NCI-H2227 (cell line): ENCODE measurements around the gene IGFBP6.

Experiments used
- DNase-seq: peaks from one replicate; lab custom pipeline; 2025; ENCODE audit not compliant: unreplicated experiment; lab: John Stamatoyannopoulos, UW

Gene IGFBP6

GRCh38 chr12:53058674-53059433 is 38.6 kb upstream of the IGFBP6 start:
- DNase-seq = no peak

- DNase-seq = no peak
Observed at GRCh38 chr12:53059434-53060063, 37.9 kb upstream of the IGFBP6 start.

DNA sequence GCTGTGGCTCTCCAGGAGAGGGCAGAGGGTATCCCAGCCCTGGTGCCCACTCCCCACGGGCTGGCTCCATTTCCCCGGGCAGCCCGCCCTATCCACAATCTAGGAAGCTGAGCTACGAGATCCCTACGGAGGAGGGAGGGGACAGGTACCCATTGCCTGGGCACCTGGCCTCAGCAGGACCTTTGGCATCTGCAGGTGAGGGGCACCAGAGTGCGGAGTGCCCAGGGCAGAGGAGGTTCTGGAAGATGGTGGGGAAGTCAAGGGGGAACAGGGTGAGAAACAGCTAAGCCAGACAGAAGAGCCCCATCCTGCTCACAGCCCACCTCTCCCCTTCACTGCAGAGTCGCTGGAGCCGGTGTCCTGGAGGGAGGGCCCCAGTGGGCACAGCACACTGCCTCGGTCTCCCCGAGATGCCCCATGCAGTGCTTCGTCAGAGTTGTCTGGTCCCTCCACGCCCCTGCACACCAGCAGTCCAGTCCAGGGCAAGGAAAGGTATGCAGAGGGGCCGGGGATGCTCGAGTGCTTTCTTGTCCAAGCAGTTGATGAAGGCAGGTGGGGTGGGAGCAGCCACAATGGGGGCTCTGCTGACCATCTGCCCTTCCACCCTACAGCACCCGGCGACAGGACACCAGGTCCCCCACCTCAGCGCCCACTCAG is 37.3 kb upstream of the IGFBP6 start:
- no peak for DNase-seq

GRCh38 chr12:53060721-53061276 is 36.7 kb upstream of the IGFBP6 start:
- no peak for DNase-seq

DNA sequence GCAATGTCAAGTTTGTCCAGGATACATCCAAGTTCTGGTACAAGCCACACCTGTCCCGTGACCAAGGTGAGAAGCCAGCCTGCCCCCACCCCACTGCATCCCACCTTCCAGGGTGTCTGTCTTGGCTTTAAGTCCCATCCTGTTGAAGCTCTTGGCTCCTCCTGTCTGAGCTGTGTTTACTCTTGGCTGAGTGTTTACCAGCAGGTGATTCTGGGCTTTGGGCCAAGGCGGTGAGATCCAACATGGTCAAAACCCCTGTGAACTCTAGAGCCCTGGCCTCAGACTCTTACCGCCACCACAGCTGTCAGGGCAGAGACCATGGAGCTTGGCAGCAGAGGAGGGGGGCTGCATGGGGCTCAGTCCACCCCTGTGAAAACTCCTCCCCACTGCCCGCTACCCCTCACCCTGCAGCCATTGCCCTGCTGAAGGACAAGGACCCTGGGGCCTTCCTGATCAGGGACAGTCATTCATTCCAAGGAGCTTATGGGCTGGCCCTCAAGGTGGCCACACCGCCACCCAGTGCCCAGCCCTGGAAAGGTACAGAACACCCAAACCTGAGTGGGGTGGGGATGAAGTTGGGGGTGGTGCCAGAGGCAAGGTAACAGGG is 36.0 kb upstream of the IGFBP6 start:
- no peak for DNase-seq

- DNase-seq = no peak
Observed at GRCh38 chr12:53062011-53062961, 35.2 kb upstream of the IGFBP6 start.

DNA sequence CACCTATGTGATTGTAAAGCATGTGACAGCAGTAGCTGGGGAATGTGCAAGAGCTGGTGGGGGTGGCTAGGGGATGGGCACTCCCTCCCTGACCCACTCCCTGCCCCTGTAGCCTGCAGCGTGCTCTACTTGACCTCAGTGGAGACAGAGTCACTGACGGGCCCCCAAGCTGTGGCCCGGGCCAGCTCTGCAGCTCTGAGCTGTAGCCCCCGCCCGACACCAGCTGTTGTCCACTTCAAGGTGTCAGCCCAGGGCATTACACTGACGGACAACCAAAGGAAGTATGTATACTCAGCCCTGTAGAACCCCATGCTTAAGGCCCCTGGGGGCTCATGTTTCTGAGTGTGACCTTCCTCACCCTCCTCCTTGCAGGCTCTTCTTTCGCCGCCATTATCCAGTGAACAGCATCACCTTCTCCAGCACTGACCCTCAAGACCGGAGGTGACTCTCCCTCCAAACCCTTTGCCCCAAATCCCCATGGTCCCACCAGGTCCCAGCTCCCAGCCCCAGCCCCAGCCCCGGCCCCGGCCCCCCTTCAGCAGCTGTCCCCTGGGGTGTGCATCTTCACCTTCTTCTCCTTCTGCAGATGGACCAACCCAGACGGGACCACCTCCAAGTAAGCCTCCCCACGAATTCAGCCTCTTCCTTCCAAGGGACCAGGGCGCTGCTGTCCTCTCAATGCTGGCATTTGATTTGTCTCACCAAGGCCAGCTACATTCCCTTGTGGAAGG is 34.3 kb upstream of the IGFBP6 start:
- DNase-seq = no peak

DNA sequence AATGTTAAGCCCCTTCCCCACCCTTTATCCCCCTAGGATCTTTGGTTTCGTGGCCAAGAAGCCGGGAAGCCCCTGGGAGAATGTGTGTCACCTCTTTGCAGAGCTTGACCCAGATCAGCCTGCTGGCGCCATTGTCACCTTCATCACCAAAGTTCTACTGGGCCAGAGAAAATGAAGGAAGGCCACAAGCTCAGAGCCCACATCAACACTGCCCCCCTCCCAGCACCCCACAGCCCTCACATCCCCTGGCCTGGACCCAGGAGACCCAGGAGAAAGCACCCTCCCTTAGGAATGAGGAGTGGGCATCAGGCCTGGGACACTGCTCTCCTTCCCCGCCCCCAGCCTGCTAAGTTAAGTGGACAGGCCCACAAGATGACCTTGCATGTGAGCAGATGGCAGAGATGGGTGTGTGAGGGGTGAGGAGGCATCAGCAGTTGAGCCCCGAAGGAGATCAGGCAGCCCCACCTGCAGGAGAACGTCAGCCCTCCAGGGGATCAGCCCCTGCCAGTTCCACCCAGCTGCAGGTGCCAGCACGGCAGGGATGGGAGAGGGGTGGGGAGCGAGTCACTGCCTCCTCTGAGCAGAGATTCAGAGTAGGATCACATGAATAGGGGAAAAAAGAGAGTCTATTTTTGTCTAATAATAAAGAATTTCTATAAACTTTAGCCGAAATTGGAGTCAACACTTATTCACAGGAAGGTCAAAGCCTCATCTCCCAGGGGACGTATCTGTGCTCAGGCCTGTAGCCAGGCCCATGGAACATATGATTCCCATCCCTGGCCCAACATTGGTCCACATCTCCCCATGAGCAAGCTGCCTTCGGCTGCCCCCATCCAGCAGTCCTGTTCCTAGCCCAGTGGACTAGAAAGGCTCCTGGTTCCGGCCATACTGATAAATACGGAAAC is 33.5 kb upstream of the IGFBP6 start:
- no peak for DNase-seq

GRCh38 chr12:53064613-53065436 is 32.6 kb upstream of the IGFBP6 start:
- DNase-seq = no peak

DNA sequence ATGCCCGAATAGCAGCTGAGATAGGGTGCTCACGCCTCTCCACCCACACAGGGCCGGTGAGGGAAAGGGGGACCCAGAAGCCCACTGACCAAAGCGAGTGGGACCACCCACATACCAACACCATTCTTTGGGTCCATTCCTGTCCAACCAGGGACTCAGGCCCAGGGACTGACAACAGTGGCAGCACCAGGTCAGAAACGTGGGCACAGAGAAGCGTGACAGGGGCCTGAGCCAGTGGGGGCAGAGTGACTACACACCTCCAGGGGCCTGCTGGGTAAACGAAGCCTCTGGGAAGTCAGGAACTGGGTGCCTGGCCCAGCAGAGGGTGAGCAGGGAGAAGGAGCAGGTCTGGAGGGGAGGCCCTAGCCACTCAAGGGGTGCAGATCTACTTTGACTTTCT is 32.0 kb upstream of the IGFBP6 start:
- no peak for DNase-seq

DNA sequence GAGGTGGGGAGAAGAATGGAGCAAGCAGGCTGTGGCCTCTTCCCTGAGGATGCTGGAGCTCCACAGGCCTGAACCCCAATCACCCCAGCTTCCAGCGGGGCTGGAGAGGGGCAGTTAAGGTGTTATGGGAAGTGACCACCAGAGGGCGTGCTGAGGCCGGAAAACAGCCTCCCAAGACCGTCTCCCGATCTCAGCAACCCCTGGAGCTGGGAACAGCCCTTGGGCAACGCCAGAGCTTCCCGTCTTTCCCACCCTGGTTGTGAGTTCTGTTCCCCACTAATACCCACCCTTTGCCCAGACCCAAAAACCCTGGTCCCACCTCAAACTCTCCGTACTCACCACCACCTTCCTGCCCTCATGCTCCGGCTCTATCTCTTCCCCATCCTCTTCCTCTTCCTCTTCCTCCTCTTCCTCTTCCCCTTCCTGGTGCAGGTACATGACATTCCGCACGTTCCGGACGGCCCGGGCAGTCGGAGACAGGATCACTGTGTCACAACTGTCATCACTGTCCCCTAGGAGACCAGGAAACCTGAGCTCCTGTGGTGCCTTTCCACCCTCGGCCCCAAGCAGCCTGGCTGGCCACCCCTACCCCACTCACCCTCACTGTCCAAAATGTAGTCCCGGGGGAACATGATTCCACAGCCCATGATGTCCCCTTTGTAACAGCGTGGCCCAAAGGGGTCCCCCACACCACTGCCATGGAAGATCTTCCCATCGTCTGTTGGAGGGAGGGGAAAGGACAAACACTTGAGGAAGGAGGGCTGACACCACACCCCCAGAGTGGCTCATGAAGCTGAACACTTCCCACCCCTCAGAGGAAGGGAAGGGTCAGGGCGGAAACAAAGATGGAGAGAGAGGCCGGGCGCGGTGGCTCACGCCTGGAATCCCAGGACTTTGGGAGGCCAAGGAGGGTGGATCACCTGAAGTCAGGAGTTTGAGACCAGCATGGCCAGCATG is 31.2 kb upstream of the IGFBP6 start:
- peak; percentile 71 for DNase-seq

DNA sequence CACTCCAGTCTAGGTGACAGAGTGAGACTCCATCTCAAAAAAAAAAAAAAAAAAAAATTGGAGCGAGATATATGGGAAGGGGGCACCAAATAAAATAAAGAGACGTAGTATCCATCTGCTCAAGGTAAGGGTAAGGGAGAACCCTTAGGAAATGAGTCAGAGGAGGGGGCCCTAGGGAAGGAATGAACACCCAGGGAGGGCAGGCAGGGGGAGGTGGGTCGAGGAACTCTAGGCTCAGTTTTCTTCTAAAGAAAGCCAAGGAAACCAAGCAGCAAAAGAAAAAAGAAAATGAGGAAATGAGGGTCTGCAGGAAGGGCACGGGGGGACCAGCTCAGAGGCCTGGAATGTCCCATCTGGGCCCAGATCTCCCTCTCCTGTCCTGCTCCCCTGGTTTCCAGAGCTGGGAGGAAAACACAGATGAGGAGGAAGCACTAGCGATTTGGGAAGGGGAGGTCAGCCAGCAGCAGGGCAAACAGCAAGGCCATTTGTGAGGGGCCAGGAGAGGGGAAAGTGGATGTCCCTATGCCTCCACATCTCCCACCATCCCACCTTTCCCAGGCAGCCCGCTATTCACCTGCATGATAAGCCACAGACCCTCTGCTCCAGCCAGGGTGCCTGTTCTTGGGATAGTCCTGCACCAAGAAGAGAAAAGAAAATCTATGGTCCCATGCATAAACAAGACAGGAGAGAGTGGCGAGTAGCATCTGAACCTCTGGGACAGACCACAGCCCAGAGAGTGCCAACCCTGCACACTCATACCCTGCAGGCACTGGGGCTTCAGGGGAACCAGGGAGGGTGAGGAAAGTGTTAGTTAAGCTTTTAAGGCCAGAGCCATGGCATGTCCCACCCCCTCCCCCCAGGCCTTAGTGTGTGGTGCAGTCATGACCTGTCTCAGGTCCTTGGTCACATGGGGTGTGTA is 30.1 kb upstream of the IGFBP6 start:
- no peak for DNase-seq

- DNase-seq = no peak
Observed at GRCh38 chr12:53067993-53068770, 29.3 kb upstream of the IGFBP6 start.

- no peak for DNase-seq
Observed at GRCh38 chr12:53068811-53069585, 28.5 kb upstream of the IGFBP6 start.
